Lung (tissue), 12 donors: Measurements from ENCODE around the gene TRIM44. TPM values are rescaled to one million over a fixed set of nuclear protein-coding genes. Genes with fewer than 3 reads are reported as not detected.
A peak's percentile ranks its signal among the peaks of the same experiment; 100 is the strongest.

Experiments used
- ATAC-seq: fragments of 200-7000 bp; cut with Tn5 transposase; one replicate; pipeline ENCODE4 v1.9.1; 2020; ENCODE audit warnings: moderate number of reproducible peaks; ENCODE audit not compliant: insufficient read depth, low FRiP score
- DNase-seq, 3 donors: peaks; one replicate each; pipeline ENCODE4 v3.0.0-alpha.2; 2013 to 2017
- H3K27ac ChIP-seq, 2 donors: one replicate each; pipeline ENCODE4 v1.5.1; 2013; ENCODE audit warnings: mild to moderate bottlenecking in 2 of 2, moderate library complexity in 2 of 2, control low read depth in 1 of 2, inconsistent platforms in 1 of 2, low read depth in 1 of 2, low read length in 1 of 2
- H3K27me3 ChIP-seq, 3 donors: one replicate each; pipeline ENCODE4 v1.5.1; 2013; ENCODE audit warnings: low read length in 2 of 3; ENCODE audit not compliant: control insufficient read depth in 3 of 3, insufficient read depth in 3 of 3
- H3K36me3 ChIP-seq, 4 donors: one replicate each; pipeline ENCODE4 v1.5.1; 2013; ENCODE audit warnings: low read length in 4 of 4, mild to moderate bottlenecking in 1 of 4, moderate library complexity in 1 of 4; ENCODE audit not compliant: control insufficient read depth in 4 of 4, insufficient read depth in 4 of 4
- H3K4me1 ChIP-seq, 5 donors: one replicate each; pipeline ENCODE4 v1.5.1; 2013; ENCODE audit warnings: low read length in 5 of 5, mild to moderate bottlenecking in 2 of 5, moderate library complexity in 1 of 5; ENCODE audit not compliant: control insufficient read depth in 5 of 5, insufficient read depth in 5 of 5
- H3K4me3 ChIP-seq: one replicate; pipeline ENCODE4 v1.5.1; 2013; ENCODE audit warnings: mild to moderate bottlenecking, control low read depth, moderate library complexity
- H3K9ac ChIP-seq, 2 donors: one replicate each; pipeline ENCODE4 v1.5.1; 2013; ENCODE audit warnings: low read length in 2 of 2, control low read depth in 1 of 2; ENCODE audit not compliant: insufficient read depth in 1 of 2
- H3K9me3 ChIP-seq, 4 donors: one replicate each; pipeline ENCODE4 v1.5.1; 2013; ENCODE audit warnings: low read length in 3 of 4, mild to moderate bottlenecking in 1 of 4, moderate library complexity in 1 of 4; ENCODE audit not compliant: control insufficient read depth in 4 of 4, insufficient read depth in 3 of 4
- WGBS, 2 donors: extraction: QIAGEN DNeasy Blood & Tissue Kit; methylation state at CpG; one replicate each; pipeline ENCODE4 v1.1.7; 2013; 5-methylcytosine and 5-hydroxymethylcytosine counted together
- polyA plus RNA-seq, 2 donors: library from polyadenylated mRNA; stranded (reverse); fragments of 200-250 nt; gene quantifications; one replicate each; pipeline ENCODE4 v1.2.1, GENCODE V29; 2013
- total RNA-seq, 2 donors: library from RNA; depleted of rRNA in 1 of 2; stranded (reverse); fragments of >200 nt in 1 of 2; gene quantifications; one replicate each; pipeline ENCODE4 v1.2.1, GENCODE V29; 2014 to 2021
- TF ChIP-seq, protein P1 (sequence below): IDR thresholded peaks from 2 replicates; pipeline ENCODE4 v1.5.1; 2012; ENCODE audit warnings: mild to moderate bottlenecking; ENCODE audit errors: control extremely low read depth, extremely low read depth
- donor health status: control.
- donor health status: control.
- donor health status: Bipolar disorder and iron deficiency.
- donor health status: healthy.
- donor health status: DM: yes; HTN: yes; CAD: no.

TRIM44 gene
- total and polyA plus RNA-seq, 4 donors: 9.1 to 62.2 (median 22.7) TPM

DNA sequence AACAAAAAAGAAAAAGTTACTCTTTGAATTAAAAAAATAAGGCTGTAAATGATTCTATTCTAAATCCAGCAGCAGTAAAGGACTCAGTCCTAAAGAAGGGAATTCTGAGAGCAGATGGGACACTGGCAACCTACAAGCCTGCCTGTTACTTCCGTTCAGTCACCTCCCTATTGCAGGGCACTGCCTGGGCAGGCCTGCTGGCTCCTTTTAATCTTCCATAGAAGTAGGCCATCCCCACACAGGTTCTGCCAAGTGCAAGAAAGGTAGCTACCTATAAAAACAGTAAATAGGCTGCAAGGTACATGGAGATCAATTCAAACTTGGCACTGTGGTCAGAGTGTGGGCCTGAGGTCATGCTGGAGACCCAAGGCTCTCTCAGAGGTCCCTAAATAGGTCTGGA lies 136.4 kb downstream of the TRIM44 start:
- TF ChIP-seq, protein P1, sequence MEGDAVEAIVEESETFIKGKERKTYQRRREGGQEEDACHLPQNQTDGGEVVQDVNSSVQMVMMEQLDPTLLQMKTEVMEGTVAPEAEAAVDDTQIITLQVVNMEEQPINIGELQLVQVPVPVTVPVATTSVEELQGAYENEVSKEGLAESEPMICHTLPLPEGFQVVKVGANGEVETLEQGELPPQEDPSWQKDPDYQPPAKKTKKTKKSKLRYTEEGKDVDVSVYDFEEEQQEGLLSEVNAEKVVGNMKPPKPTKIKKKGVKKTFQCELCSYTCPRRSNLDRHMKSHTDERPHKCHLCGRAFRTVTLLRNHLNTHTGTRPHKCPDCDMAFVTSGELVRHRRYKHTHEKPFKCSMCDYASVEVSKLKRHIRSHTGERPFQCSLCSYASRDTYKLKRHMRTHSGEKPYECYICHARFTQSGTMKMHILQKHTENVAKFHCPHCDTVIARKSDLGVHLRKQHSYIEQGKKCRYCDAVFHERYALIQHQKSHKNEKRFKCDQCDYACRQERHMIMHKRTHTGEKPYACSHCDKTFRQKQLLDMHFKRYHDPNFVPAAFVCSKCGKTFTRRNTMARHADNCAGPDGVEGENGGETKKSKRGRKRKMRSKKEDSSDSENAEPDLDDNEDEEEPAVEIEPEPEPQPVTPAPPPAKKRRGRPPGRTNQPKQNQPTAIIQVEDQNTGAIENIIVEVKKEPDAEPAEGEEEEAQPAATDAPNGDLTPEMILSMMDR: no peak
- H3K9me3 ChIP-seq: no peaks in the 10 kb centered on the region
- H3K4me1 ChIP-seq: peaks cover 0 to 24% (median 0%) of the 10 kb centered on the region in 5 donors
- no peaks in the 10 kb centered on the region for H3K27me3 ChIP-seq
- no peak overlapping the region for H3K9ac ChIP-seq
- H3K4me3 ChIP-seq: no peak overlapping the region
- ATAC-seq (no peak), DNase-seq (no peak)
- H3K27ac ChIP-seq: no peak overlapping the region
- WGBS, 2 donors: 96% methylated on average over 1 of the region's 1 CpG
- no peaks in the 10 kb centered on the region for H3K36me3 ChIP-seq

DNA sequence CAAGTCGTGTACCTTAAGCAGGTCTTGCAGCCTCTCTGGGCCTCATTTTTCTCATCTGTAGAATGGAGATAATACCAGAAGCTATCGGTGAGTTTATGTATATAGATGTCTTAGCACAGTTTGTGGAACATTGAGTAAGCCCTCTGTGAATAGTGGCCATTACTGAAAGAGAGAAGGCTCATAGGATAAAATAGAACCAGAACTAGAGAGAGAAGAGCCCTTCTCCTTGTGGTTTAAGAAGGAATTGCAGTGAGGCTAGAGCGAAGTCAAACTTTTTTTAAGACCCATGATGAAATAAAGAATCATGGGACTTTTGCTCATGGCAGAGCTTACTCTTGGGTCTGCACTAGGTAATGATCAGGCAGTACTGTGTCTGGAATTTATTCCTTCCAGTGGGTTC lies 137.1 kb downstream of the TRIM44 start:
- no peak for DNase-seq
- Histone ChIP-seq H3K9me3 (no peaks in the 10 kb centered on the region), H3K4me1 (peaks cover 0 to 25% (median 0%) of the 10 kb centered on the region in 5 donors), H3K9ac (no peak overlapping the region), H3K4me3 (no peak overlapping the region), H3K36me3 (no peaks in the 10 kb centered on the region), H3K27ac (no peak overlapping the region), H3K27me3 (no peaks in the 10 kb centered on the region)
- TF ChIP-seq, protein P1: no peak
- 97 to 98% methylated on average over 3 of the region's 3 CpGs for WGBS, 2 donors
- ATAC-seq: no peak

DNA sequence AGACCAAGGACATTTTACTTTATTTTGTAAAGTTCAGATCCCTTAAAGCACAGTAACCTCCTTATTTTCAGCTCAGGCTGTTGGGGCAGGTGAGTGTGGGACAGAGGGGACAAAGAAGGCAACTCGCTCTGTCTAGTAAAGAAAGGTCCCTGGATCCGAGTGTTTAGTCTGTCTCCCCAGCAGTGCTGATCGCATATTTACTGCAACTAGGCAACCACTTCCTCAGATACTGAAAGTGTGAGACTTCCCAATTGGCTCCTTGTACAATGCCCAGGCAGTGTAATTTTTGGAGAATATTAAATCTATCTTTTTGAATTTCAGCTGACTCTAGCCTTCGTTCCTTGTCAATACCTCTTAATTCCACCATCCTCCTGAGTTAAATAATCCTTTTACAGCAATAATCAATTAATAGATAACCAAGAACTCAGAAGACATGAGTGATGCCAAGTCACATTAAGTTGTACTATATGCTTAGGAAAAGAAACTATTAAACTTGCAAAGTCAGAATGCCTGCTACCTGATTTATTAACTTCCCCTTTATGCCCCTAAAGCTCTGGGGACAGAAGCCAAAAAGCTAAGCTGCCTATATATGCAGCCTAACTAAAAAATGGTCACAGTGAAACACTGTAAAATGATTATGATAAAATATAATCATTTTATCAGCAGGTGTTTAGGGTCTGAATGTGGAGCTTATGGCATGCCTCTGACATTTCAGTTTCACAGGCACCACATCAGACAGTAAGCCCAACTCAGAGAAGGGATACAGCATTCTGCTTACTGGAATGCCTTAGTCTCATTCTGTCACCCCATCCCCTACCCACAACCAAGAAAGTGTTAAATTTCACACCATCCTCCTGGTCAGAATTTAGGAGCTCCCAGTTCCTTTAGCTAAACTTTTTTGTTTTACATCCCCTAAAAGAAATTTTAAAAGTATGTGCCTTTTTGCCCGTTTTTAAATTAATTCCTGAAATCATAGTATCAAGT lies 138.7 kb downstream of the TRIM44 start:
- Histone ChIP-seq H3K4me1 (peaks cover 0 to 29% (median 0%) of the 10 kb centered on the region in 5 donors), H3K4me3 (no peak overlapping the region), H3K27ac (no peak overlapping the region), H3K9ac (no peak overlapping the region), H3K9me3 (no peaks in the 10 kb centered on the region), H3K27me3 (no peaks in the 10 kb centered on the region), H3K36me3 (peaks cover 0 to 4% (median 0%) of the 10 kb centered on the region in 4 donors)
- ATAC-seq (no peak), DNase-seq (peak in 2 of 3 donors; percentile 63 to 70)
- TF ChIP-seq, protein P1: no peak
- WGBS, 2 donors: 34 to 52% methylated on average over 5 of the region's 5 CpGs
